ENCODE data around the gene IFI30. TPM values are rescaled to one million over a fixed set of nuclear protein-coding genes. Genes with fewer than 3 reads are reported as not detected.
A peak's percentile ranks its signal among the peaks of the same experiment; 100 is the strongest.

The IFI30 gene
- total RNA-seq, result 10 to 100 TPM in 1 of 2 donors, 1 to 10 TPM in 1; 8.1 to 43.2 TPM

DNA sequence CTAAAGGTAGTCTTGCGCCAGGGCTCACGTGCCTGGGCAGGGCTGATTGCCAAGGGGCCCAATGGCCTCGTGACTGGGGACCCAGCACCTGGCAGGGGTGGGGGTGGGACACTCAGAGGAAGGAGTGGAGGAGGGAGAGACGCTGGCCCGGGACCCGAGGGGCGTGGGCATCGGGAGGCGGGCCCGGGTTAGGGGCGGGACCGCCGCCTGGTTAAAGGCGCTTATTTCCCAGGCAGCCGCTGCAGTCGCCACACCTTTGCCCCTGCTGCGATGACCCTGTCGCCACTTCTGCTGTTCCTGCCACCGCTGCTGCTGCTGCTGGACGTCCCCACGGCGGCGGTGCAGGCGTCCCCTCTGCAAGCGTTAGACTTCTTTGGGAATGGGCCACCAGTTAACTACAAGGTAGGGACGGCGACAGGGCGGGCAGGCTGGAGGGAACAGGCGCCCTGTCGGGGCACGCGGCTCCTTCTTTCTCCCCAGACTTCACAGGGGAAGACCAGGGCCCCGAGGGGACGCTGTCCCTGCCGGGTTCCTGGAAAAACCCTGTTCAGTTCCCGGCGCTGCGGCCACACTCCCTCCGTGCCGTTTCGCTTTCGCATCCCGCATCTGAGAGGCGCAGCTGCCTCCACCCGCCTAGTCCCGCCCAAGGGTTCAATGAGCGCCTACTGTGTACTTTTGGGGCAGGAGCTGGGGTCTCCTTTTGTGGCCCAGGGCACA, at the start of gene IFI30:
Gene IFI30, plus strand, starts transcription at position 242 of the 717 bp plus-strand sequence. Its CDS starts 29 bp downstream, at position 271.
- Histone ChIP-seq H3K4me1 (peaks cover 0 to 30% of the 10 kb centered on the region in 2 donors), H3K27me3 (no peaks in the 10 kb centered on the region)
- no peak for DNase-seq (ENCODE audit: low spot score)

DNA sequence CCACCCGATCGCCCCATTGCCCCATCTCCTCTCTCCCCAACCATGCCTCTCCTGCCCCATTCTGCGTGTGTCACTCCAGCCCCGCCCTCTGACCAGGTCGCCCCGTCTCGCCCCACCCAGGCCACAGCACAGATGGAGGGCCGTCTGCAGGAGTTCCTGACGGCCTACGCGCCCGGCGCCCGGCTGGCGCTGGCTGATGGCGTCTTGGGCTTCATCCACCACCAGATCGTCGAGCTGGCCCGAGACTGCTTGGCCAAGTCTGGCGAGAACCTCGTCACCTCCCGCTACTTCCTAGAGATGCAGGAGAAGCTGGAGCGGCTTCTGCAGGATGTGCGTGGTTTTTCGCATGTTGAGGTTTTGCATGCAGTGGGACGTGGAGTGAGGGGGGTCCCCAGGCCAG, 49.8 kb upstream of the IFI30 start:
- no peak for DNase-seq (ENCODE audit: low spot score)
- TF ChIP-seq, protein P1, sequence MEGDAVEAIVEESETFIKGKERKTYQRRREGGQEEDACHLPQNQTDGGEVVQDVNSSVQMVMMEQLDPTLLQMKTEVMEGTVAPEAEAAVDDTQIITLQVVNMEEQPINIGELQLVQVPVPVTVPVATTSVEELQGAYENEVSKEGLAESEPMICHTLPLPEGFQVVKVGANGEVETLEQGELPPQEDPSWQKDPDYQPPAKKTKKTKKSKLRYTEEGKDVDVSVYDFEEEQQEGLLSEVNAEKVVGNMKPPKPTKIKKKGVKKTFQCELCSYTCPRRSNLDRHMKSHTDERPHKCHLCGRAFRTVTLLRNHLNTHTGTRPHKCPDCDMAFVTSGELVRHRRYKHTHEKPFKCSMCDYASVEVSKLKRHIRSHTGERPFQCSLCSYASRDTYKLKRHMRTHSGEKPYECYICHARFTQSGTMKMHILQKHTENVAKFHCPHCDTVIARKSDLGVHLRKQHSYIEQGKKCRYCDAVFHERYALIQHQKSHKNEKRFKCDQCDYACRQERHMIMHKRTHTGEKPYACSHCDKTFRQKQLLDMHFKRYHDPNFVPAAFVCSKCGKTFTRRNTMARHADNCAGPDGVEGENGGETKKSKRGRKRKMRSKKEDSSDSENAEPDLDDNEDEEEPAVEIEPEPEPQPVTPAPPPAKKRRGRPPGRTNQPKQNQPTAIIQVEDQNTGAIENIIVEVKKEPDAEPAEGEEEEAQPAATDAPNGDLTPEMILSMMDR (IDR thresholded peaks at IDR 0.05), result no peak
- H3K36me3 ChIP-seq, result peaks cover 11% of the 10 kb centered on the region
- H3K27me3 ChIP-seq, result no peaks in the 10 kb centered on the region
- peak overlapping the region; percentile 10 to 16 for H3K27ac ChIP-seq
- H3K4me1 ChIP-seq, result peaks cover 0 to 9% of the 10 kb centered on the region in 2 donors
- no peaks in the 10 kb centered on the region for H3K9me3 ChIP-seq
- H3K4me3 ChIP-seq, result no peak overlapping the region

More for the DNA sequence above, at the start of gene IFI30:
- H3K36me3 ChIP-seq, result peaks cover 2% of the 10 kb centered on the region
- H3K27ac ChIP-seq, result peak within 1 kb of the TSS; percentile 43 to 58
- TF ChIP-seq, protein P1 (IDR thresholded peaks at IDR 0.05), result no peak
- no peaks in the 10 kb centered on the region for H3K9me3 ChIP-seq
- peak within 1 kb of the TSS; percentile 45 to 71 for H3K4me3 ChIP-seq

DNA sequence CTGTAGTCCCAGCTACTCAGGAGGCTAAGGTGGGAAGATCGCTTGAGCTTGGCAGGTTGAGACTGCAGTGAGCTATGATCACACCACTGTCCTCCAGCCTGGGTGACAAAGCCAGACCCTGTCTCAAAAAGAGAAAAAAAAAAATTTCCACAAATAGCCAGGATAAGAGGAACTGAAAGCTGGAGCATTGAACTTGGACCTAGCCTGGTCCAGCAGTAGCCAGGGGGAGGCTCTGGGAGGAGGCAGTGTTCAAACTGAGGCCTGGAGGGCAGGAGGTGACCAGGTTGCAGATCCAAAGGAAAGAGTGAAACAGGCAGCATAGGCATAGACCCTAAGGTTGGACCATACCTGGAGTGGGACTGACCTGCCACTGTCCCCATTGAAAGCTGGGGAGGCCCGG, 47.5 kb upstream of the IFI30 start:
- no peaks in the 10 kb centered on the region for H3K4me1 ChIP-seq
- no peaks in the 10 kb centered on the region for H3K9me3 ChIP-seq
- no peak overlapping the region for H3K27ac ChIP-seq
- no peaks in the 10 kb centered on the region for H3K27me3 ChIP-seq
- TF ChIP-seq, protein P1 (IDR thresholded peaks at IDR 0.05), result no peak
- peaks cover 16% of the 10 kb centered on the region for H3K36me3 ChIP-seq
- DNase-seq (ENCODE audit: low spot score), result no peak
- H3K4me3 ChIP-seq, result no peak overlapping the region

DNA sequence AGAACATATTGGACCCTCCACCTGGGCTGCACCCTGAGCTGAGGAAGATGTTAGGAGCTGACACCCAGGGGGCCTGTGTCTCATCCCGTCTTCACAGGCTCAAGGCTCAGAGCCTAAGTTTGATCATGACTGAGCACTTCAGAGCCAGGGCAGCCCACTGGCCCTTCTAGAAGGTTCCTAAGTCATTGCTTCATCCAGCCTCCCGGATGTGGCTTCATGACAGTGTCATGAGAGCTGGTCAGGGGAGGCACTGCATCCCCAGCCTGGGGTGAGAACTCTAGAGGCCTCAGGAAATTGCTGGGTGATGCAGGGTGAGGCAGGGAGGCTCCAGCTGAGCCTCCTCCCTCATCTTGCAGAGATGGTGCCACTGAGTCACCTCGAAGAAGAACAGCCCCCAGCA, 45.6 kb upstream of the IFI30 start:
- H3K27me3 ChIP-seq, result no peaks in the 10 kb centered on the region
- DNase-seq (ENCODE audit: low spot score), result no peak
- H3K4me3 ChIP-seq, result no peak overlapping the region
- H3K27ac ChIP-seq, result no peak overlapping the region
- H3K36me3 ChIP-seq, result peaks cover 16% of the 10 kb centered on the region
- H3K4me1 ChIP-seq, result no peaks in the 10 kb centered on the region
- H3K9me3 ChIP-seq, result no peaks in the 10 kb centered on the region
- TF ChIP-seq, protein P1 (IDR thresholded peaks at IDR 0.05), result no peak

DNA sequence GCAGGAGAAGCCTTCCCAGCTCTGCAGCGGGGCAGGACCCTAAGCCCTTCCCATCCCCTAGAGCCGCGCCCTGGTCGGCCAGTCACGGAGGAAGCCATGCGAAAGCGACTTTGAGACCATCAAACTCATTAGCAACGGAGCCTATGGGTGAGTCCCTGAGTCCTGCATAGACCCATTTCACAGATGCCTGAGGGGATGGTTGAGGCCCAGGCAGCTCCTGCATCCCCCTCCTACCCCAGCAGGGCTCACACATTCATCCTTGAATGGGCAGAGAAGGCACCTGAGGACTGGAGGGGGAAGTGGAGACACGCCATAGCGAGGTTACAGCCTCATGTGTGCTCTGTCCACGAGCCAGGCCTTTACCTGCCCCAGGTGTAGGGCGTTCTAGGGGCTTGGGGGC, 44.8 kb upstream of the IFI30 start:
- Histone ChIP-seq H3K27ac (no peak overlapping the region), H3K27me3 (no peaks in the 10 kb centered on the region), H3K4me3 (no peak overlapping the region), H3K4me1 (no peaks in the 10 kb centered on the region), H3K9me3 (no peaks in the 10 kb centered on the region), H3K36me3 (peaks cover 16% of the 10 kb centered on the region)
- TF ChIP-seq, protein P1 (IDR thresholded peaks at IDR 0.05), result no peak
- DNase-seq (ENCODE audit: low spot score), result no peak

All from right atrium auricular region (tissue), 2 donors.